ENCODE data around the gene USE1. TPM values are rescaled to one million over a fixed set of nuclear protein-coding genes. Genes with fewer than 3 reads are reported as not detected.

Gene USE1
- total RNA-seq, 2 donors from 2014 or later: 28.6 to 39.1 TPM

DNA sequence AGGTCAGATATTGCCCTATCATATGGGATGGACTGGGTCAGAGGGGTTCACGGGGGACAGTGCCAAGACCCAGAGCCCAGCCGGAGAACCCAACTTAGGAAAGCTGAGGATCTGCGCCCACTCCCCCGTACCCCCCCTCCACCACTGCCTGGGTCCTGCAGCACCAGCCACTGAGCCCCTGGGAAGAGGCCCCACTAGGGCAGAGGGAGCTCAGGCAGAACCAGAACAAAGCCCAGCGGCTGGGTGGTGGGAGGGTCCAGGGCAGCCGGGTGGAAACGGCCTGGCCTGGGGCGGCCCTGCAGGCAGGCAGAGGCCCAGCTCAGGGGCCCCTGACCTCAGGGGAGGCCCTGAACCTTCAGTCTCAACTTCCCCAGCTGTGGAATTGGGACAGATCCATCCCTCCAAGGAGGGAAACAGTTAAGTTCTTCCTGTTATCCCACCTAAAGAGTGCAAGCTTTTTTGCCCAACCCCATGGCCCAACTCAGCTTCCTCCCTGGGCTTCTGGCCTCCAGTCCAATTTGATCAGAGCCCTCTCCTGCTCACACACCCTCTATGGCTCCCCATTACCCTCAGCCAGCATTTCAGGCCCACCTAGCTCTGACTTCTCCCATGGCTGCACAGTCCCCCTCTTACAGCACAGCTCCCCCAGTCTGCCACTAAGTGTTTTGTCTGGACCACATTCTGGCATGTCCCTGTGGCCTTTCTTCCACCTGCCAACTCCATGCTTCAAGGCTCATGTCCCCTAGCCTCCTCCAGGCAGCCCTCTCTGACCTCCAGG is 27.5 kb downstream of the USE1 start:
- no peak for DNase-seq (ENCODE audit: low spot score in 2 of 2)
- Mint-ChIP-seq H3K9me3 (no peaks in the 10 kb centered on the region), H3K27ac (peak overlapping the region; percentile 30 to 42), H3K36me3 (no peaks in the 10 kb centered on the region)
- no peak for ATAC-seq

DNA sequence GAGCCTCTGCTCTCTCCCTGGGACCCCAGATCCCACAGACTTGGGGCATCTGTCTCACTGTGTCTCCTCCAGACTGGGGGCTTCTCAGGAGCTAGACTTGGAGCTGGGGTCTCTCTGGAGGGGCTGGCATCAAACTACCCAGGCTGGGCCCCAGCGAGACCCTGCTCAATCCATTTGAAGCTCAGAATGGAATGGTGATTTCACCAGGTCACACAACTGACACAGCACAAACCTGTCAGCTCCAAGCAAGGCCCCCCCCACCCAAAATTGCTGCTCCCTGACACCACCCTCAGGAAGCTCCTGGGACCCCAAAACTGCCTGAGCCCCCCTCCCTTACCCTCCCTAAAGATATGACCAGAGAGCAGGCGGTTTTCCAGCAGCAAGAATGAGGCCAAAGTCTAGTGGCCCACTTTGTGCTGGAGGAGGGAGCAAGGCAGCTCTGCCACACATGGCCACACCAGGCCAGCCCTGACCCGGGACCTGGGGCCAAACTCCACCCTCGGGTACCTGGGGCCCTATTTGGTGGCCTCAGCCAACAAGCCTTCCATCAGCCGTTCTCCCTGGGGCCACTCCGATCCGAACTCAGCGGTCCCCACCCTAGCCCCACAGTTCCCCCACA is 28.2 kb downstream of the USE1 start:
- ATAC-seq: no peak
- H3K9me3 Mint-ChIP-seq: no peaks in the 10 kb centered on the region
- H3K27ac Mint-ChIP-seq: peak overlapping the region; percentile 30 to 42
- DNase-seq (ENCODE audit: low spot score in 2 of 2): no peak
- H3K36me3 Mint-ChIP-seq: no peaks in the 10 kb centered on the region

DNA sequence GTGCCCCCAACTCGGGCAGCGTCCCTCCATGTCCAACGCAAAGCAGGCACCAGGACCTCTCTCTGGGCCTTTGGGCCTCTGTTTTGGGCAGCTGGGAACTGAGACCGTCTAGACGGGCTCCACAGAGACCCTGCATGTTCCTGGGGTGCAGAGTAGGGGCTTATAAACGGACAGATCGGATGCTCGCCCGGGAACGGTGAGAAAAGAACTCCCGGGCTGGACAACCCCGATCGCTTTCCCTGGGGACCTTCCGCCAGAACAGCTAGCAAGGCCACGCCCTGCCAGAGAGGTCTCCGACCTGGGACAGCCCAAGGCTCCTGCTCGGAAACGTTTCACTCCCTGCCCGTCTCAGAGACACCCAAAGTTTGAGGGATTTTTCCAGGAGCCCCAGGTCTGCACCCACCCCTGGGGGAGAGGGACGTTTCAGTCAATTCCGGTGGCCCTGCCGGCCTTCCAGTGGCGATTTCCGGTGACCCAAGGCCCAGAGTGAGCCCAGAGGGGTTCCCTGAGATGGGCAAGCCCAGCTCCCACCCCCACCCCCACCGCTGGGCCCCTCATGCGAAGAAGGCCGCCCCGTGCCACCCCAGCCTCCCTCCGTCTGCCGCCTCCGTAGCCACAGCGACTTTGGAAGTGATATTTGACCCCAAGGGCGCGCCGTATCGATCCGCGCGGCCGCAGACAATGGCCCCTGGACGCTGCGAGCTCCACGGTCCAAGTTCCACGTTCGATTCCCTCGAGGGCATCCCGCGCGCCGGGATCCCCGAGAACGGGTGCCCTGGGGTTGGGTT is 28.9 kb downstream of the USE1 start:
- no peak overlapping the region for H3K27ac Mint-ChIP-seq
- DNase-seq (ENCODE audit: low spot score in 2 of 2) (no peak), ATAC-seq (no peak)
- H3K36me3 Mint-ChIP-seq: no peaks in the 10 kb centered on the region
- H3K9me3 Mint-ChIP-seq: no peaks in the 10 kb centered on the region

DNA sequence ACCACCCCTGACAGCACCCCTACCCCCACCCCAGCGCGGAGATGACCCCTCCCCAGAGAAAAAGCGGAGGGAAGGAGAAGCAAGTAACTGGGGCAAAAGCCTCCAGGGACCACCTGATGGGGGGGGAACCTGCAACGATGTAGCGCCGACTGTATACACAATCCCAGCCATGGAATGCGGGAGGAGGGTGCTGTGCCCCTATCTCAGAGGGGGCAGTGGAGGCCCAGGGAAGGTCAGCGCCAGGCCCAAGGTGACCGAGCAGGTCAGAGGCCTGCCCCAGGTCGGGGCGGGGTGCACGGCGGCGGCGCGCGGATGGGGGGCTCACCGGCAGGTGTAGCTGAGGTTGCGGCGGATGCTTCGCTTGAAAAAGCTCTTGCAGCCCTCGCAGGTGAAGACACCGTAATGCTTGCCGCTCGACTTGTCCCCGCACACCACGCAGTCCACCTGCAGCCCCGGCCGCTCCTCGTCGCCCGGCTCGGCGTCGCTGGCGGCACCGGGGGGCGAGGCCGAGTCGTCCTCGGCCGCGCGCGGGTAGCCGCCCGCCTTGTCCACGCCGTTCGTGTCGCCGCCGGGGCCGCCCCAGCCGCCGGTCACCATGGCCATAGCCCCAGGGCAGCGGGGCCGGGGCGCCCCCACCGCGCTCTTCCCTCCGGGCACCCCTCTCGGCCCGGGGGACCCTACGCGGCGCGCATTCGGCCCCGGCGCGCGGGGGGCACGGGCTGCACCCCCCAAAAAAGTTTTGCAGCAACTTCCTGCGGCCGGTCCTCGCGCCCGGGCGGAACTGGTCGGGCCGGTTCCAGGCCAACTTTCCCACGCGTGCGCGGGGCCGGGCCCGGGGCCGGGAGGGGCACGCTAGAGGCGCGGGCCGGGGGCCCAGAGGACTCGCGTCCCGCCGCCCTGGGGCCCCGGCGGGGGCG is 29.7 kb downstream of the USE1 start:
- Mint-ChIP-seq H3K27ac (no peak overlapping the region), H3K9me3 (no peaks in the 10 kb centered on the region), H3K36me3 (no peaks in the 10 kb centered on the region)
- no peak for ATAC-seq
- DNase-seq (ENCODE audit: low spot score in 2 of 2): no peak

DNA sequence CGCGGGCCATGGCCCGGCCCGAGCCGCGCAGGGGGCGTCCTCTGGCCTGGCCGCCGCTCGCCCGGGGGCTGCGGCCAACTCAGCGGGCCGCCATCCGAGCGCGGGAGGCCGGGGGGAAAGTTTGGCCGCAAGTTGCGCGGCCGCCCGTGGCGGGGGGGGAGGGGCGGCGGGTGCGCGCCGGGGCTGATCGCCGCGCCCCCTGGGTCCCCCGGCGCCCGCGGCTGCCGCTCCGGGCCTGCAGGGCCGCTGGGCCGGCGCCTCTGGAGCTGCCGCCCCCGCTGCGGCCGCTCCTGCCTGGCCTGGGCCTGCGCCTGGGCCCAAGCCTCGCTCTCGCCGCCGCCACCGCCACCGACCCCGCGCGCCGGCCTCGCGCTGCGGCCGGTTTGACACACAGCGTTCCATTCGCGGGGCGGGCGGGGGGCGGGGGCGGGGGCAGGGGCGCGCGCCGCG is 30.4 kb downstream of the USE1 start, which contains the start of gene NR2F6:
Gene NR2F6 (minus strand): TSS at position 385 of the 450 bp plus-strand sequence. CDS start 699 bp downstream, outside the sequence.
- no peak for DNase-seq (ENCODE audit: low spot score in 2 of 2)
- H3K36me3 Mint-ChIP-seq: no peaks in the 10 kb centered on the region
- H3K9me3 Mint-ChIP-seq: no peaks in the 10 kb centered on the region
- peak within 1 kb of the TSS; percentile 62 to 68 for H3K27ac Mint-ChIP-seq
- ATAC-seq: peak; percentile 5 to 19

DNA sequence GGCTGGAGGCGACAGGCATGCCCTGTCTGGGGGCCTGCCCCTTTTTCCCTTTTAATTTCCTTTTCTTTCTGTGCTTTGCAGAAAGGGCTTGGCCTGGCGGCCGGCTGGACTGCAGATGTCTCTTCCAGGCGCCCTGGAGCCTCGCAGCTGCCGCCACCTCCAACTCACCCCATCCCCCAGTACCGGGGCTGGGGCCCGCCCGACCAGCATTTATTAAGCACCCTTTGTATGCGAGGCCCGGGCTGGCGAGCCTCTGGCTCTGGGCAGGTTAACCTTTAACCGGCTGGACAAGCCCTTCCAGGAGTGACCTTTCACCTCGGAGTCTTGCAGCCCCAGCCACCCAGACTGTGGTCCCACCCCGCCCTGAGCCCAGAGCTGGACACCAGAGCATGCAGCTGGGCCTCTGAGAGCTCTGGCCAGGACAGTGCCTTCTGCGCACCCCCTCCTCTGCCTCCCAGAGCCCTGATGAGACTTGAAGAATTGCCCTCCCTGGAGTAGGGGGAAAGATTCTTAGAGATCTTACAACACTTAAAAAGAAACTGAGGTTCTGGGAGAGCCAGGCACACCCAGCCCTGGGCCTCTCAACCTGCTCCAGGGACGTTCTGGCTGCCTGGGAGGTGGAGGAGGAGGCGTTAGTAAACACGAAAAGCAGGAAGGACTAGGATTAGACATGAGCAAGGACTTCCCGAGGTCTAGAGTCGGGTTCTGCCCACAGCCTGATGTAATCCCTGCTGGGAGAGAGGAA is 31.7 kb downstream of the USE1 start:
- peak overlapping the region in 1 of 2 donors; percentile 62 for H3K27ac Mint-ChIP-seq
- no peaks in the 10 kb centered on the region for H3K36me3 Mint-ChIP-seq
- H3K9me3 Mint-ChIP-seq: no peaks in the 10 kb centered on the region
- no peak for DNase-seq (ENCODE audit: low spot score in 2 of 2)
- no peak for ATAC-seq

DNA sequence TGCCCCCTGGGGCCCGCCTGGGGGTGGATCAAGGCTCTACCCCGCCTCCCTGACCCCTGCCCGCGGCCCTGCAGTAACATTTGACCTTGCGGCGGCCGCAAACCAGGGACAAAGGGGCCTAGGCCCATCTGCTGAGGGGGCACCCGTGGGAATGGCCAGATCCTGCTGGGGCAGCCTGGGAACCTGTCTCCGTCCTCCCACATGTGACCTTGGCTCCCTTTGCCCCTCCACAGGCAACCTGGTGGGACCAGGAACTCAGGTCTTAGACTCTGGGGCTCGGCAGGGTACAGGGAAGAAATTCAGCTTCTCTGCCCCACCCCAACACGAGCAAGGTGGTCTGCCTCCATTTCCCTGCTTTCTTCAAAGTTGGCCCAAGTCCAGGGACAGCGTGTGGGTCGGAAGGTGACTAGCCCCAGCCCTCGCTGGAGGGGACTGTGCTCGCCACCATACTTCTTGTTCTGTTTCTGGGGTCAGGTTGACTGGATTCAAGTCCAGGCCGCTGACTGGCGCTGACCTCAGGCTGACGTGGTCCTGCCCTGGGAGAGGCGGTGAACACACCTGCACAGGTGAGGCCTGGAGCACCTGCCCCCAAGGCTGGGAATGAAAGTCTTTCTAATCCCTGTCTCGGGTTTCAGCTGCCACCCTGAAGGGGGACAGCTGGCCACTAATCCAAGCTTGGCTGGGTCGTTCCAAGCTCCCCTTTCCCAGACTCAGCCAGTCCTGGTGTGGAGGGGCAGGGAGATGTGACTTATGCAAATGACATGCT is 33.0 kb downstream of the USE1 start:
- Mint-ChIP-seq H3K27ac (no peak overlapping the region), H3K9me3 (no peaks in the 10 kb centered on the region), H3K36me3 (no peaks in the 10 kb centered on the region)
- DNase-seq (ENCODE audit: low spot score in 2 of 2) (no peak), ATAC-seq (no peak)

DNA sequence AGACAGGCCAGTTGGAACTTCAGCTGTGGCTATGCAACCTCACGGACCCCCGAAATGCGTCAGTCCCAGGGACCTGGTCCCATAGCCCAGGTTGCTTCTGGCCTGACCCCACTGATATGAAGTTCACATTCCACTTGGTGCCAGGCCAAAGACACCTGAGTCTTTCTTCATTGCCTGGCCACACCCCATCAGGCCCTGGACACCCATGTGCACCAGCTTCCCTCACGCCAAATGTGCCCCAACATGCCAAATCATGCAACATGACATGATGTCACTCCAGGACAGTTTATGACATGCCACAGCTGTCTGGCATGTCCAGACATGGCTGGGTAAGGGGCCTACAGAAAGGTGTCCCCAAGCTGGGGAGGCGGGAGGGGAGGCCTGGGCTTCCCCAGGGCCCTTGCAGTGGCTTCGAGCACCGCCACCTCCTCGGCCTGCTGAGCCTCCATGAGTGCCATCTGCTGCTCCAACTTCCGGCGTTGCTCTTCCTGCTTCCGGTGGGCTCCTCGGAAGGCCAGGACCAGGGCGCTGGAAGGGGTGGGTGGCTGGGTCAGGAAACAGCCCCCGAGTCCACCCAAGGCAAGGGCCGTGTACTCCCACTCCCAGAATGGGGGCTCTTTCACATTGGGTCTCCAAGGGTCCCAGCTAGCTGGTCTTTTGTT is 34.9 kb downstream of the USE1 start:
- no peak for ATAC-seq
- Mint-ChIP-seq H3K9me3 (no peaks in the 10 kb centered on the region), H3K36me3 (no peaks in the 10 kb centered on the region), H3K27ac (peak overlapping the region in 1 of 2 donors; percentile 53)
- no peak for DNase-seq (ENCODE audit: low spot score in 2 of 2)

DNA sequence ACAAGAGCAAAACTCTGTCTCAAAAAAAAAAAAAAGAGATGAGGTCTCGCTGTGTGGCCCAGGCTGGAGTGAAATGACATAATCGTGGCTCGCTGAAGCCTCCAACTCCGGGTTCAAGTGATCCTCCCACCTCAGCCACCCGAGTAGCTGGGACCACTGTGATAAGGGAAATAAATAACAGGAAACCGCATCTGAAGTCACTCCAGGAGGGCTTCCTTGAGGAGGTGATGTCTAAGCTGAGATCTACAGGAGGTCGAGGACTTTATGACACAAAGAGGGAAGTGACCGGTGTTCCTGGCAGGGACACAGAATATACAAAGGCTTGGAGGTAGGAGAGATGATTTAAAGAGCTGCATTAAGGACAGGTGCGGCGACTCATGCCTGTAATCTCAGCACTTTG is 39.5 kb downstream of the USE1 start:
- no peak for ATAC-seq
- Mint-ChIP-seq H3K27ac (no peak overlapping the region), H3K36me3 (no peaks in the 10 kb centered on the region), H3K9me3 (no peaks in the 10 kb centered on the region)
- DNase-seq (ENCODE audit: low spot score in 2 of 2): no peak

DNA sequence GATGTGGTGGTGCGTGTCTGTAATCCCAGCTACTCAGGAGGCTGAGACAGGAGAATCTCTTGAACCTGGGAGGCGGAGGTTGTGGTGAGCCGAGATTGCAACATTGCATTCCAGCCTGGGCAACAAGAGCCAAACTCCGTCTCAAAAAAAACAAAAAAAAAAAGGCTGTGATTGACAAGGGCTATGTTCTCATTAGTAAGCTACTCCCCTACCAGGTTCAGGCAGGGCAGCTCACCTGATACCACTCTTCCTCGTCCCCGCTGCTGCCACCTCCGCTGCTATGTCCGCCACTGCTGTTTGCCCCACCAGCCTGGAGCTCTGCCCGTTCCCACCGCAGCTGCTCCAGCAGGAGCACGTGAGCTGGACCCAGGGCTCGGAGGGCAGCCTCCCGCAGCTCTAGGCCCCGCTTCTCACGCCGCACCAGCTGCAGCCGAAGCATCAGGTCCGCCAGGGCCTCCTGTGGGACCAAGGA is 40.0 kb downstream of the USE1 start:
- no peaks in the 10 kb centered on the region for H3K9me3 Mint-ChIP-seq
- ATAC-seq (no peak), DNase-seq (ENCODE audit: low spot score in 2 of 2) (no peak)
- H3K36me3 Mint-ChIP-seq: no peaks in the 10 kb centered on the region
- no peak overlapping the region for H3K27ac Mint-ChIP-seq

DNA sequence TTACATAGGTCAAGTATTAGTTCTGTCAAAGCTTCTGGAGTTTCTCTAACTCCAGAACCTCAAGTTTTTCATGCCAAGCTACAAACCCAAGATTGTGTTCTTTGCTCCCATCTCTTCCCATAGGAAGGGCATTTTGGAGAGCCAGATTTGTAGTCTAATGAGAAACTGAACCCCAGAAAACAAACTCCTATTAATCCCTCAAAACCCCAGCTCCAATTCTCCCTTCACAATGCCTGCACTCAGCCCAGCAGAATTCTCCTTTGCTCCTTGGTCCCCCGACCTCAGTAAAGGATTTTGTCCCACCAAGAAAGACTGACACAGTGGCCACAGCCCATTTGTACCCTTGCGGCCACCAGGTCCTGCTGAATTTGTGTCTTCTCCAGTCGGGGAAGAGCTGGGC is 41.0 kb downstream of the USE1 start:
- H3K36me3 Mint-ChIP-seq: no peaks in the 10 kb centered on the region
- H3K9me3 Mint-ChIP-seq: no peaks in the 10 kb centered on the region
- ATAC-seq (no peak), DNase-seq (ENCODE audit: low spot score in 2 of 2) (no peak)
- H3K27ac Mint-ChIP-seq: no peak overlapping the region

DNA sequence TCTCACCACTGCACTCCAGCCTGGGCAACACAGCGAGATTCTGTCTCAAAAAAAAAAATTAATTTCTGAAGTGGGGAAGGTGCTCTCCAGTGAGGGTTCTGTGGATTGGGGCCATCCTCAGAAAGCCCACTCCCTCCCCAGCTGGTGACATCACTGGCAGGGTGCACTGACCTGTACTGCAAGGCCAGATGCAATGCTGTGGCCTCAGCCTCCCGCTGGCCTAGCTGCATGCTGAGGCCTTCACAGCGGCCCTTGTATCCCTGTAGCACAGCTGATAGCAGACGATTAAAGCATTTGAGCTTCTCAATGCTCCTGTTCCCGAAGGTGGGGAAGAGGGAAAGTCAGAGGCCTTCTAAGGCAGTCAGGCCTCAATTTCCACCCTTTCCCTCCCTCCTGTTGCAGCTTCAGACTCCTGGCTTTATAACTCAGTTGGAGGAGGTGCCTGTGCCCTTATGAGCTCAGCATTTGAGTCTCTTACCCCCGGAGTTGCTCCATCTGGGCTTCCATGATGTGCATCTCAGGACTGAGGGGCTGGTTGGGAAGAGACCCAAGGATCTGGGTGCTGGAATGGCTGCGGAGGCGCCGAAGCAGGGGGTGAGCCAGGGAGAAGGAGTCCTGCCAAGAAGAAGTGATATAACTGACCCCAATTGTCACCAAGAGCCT is 44.1 kb downstream of the USE1 start:
- ATAC-seq (no peak), DNase-seq (ENCODE audit: low spot score in 2 of 2) (no peak)
- no peak overlapping the region for H3K27ac Mint-ChIP-seq
- H3K9me3 Mint-ChIP-seq: no peaks in the 10 kb centered on the region
- no peaks in the 10 kb centered on the region for H3K36me3 Mint-ChIP-seq

DNA sequence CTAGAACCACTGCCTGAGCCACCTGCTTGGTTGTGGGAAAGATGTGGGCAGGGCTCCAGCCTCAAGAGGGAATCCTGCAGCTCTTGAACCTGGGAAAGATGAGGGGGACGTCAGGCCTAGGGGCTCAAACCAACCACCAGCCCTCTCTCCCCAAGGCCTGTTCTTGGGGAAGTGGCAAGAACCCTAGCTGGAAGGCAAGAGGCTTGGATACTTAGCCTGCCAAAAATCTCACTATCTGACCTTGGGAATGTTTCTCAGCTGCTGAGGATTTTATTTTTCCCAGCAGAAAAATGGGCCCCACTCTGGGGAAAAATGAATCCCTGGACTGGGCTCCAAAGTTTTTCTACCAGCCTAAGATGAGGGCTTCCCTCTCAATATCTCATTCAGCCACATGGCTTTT is 44.8 kb downstream of the USE1 start:
- Mint-ChIP-seq H3K36me3 (no peaks in the 10 kb centered on the region), H3K9me3 (no peaks in the 10 kb centered on the region), H3K27ac (no peak overlapping the region)
- no peak for DNase-seq (ENCODE audit: low spot score in 2 of 2)
- ATAC-seq: no peak

DNA sequence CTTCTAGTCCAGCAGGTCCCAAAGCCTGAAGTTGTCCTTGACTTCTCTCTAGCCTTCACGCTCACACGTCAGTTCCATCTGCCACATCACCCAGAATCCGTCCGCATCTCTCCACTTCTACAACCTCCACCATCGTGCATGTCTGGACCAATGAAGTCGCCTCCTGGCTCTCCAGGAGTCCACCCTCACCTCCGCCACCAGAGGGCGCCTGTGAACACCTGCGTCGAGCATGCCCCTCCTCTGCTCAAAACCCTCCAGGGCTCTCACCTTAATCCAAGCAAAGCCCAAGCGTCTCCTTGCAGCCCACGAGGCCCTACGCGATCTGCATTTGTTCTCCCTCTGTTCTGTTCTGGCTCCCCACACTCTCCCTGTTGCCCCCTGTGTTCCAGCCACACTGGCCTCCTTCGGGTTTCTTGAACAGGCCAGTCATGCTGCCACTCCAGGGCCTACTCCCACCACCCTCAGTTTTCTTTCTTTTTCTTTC is 45.7 kb downstream of the USE1 start:
- Mint-ChIP-seq H3K9me3 (no peaks in the 10 kb centered on the region), H3K27ac (no peak overlapping the region), H3K36me3 (no peaks in the 10 kb centered on the region)
- ATAC-seq (peak; percentile 100), DNase-seq (ENCODE audit: low spot score in 2 of 2) (peak; percentile 88 to 93)

Measured in activated naive CD4-positive, alpha-beta T cell treated with anti-CD3 and anti-CD28 coated beads, Interleukin-2, amount 50 U/mL, for 72 hours (primary cell).